ENCODE results near the gene RELN. TPM values are rescaled to one million over a fixed set of nuclear protein-coding genes. Genes with fewer than 3 reads are reported as not detected.

Gene RELN
- total RNA-seq, 2 donors from 2014 or later = 3.9 to 8.5 TPM

GRCh38 chr7:103597606-103598005, 391.9 kb downstream of the RELN start:
- 79 to 86% methylated on average over 1 to 2 of the region's 2 CpGs for WGBS, 2 experiments (ENCODE audit: insufficient coverage in 1 of 2, insufficient read length in 1 of 2)
- Histone ChIP-seq H3K9me3 (ENCODE audit: control insufficient read depth, low read length) (no peaks in the 10 kb centered on the region), H3K4me3 (ENCODE audit: low read length) (peak overlapping the region; percentile 1), H3K36me3 (ENCODE audit: control insufficient read depth, insufficient read depth, low read length) (no peaks in the 10 kb centered on the region), H3K4me1 (ENCODE audit: control insufficient read depth, insufficient read depth, low read length) (peaks cover 8% of the 10 kb centered on the region), H3K27ac (ENCODE audit: low read depth, low read length) (no peak overlapping the region), H3K9ac (ENCODE audit: extremely low read depth, low read length, poor library complexity, severe bottlenecking) (peak overlapping the region; percentile 23), H3K27me3 (ENCODE audit: control insufficient read depth, insufficient read depth, low read length, poor library complexity, severe bottlenecking) (no peaks in the 10 kb centered on the region)
- no peaks in the 10 kb centered on the region for H3K27me3 Mint-ChIP-seq (ENCODE audit: insufficient read depth)
- TF ChIP-seq, protein P1, sequence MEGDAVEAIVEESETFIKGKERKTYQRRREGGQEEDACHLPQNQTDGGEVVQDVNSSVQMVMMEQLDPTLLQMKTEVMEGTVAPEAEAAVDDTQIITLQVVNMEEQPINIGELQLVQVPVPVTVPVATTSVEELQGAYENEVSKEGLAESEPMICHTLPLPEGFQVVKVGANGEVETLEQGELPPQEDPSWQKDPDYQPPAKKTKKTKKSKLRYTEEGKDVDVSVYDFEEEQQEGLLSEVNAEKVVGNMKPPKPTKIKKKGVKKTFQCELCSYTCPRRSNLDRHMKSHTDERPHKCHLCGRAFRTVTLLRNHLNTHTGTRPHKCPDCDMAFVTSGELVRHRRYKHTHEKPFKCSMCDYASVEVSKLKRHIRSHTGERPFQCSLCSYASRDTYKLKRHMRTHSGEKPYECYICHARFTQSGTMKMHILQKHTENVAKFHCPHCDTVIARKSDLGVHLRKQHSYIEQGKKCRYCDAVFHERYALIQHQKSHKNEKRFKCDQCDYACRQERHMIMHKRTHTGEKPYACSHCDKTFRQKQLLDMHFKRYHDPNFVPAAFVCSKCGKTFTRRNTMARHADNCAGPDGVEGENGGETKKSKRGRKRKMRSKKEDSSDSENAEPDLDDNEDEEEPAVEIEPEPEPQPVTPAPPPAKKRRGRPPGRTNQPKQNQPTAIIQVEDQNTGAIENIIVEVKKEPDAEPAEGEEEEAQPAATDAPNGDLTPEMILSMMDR (conservative IDR thresholded peaks at IDR 0.05) = no peak
- peak overlapping the region; percentile 22 for H3K4me3 Mint-ChIP-seq
- peaks cover 34% of the 10 kb centered on the region for H3K4me1 Mint-ChIP-seq
- no peaks in the 10 kb centered on the region for H3K9me3 Mint-ChIP-seq
- no peak for DNase-seq
- H3K27ac Mint-ChIP-seq = peak overlapping the region; percentile 95
- no peaks in the 10 kb centered on the region for H3K36me3 Mint-ChIP-seq (ENCODE audit: low read depth)

DNA sequence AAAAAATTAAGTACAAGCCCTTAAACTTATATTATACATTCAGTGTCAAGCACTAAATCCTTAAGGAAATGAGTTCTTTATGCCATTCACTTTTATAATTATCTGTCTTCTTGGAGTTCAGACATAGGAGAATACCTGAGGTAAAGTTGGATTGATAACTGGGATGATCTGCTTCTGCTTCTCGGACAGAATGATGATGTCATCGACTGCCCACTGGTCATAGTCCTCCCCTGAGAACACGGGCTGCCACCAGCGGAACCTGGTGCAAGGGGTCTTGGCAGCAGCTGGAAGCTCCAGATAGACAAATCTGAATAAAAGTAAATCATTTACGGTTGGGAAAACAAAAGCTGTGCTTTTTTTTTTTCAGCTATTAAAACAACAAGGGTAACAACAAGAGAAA, 395.3 kb downstream of the RELN start:
- H3K27ac ChIP-seq (ENCODE audit: low read depth, low read length) = no peak overlapping the region
- 90 to 94% methylated on average over 4 to 5 of the region's 5 CpGs for WGBS, 2 experiments (ENCODE audit: insufficient coverage in 1 of 2, insufficient read length in 1 of 2)

DNA sequence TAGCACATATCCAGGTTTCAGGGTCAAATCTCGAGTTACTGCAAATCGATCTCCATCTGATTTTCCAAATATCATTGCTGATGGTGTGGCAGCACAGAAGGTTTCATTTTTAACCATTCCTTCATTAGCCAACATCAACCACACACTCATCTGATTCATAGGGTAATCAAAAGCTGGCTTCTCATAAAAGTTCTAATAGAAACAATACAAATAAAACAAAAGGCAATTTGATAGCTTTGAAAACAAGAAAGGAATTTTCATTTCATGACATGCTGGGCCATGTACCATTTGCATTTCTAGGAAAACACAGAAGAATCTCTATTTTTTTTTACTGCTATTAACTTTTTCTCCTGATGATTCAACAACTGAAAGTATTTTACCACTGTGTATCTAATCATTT, 395.8 kb downstream of the RELN start:
- Mint-ChIP-seq H3K9me3 (no peaks in the 10 kb centered on the region), H3K27ac (no peak overlapping the region)
- no peak for DNase-seq

More for the DNA sequence above, 395.3 kb downstream of the RELN start:
- Histone ChIP-seq H3K36me3 (ENCODE audit: control insufficient read depth, insufficient read depth, low read length) (no peaks in the 10 kb centered on the region), H3K27me3 (ENCODE audit: control insufficient read depth, insufficient read depth, low read length, poor library complexity, severe bottlenecking) (no peaks in the 10 kb centered on the region), H3K9me3 (ENCODE audit: control insufficient read depth, low read length) (no peaks in the 10 kb centered on the region), H3K9ac (ENCODE audit: extremely low read depth, low read length, poor library complexity, severe bottlenecking) (no peak overlapping the region), H3K4me1 (ENCODE audit: control insufficient read depth, insufficient read depth, low read length) (peaks cover 8% of the 10 kb centered on the region), H3K4me3 (ENCODE audit: low read length) (no peak overlapping the region)
- Mint-ChIP-seq H3K27me3 (ENCODE audit: insufficient read depth) (no peaks in the 10 kb centered on the region), H3K36me3 (ENCODE audit: low read depth) (no peaks in the 10 kb centered on the region), H3K27ac (peak overlapping the region; percentile 8), H3K4me1 (peaks cover 26% of the 10 kb centered on the region), H3K4me3 (no peak overlapping the region), H3K9me3 (no peaks in the 10 kb centered on the region)
- DNase-seq = no peak
- TF ChIP-seq, protein P1 (conservative IDR thresholded peaks at IDR 0.05) = no peak

More for the DNA sequence above, 395.8 kb downstream of the RELN start:
- H3K27me3 Mint-ChIP-seq (ENCODE audit: insufficient read depth) = no peaks in the 10 kb centered on the region
- H3K4me3 Mint-ChIP-seq = no peak overlapping the region
- no peak overlapping the region for H3K4me3 ChIP-seq (ENCODE audit: low read length)
- peaks cover 21% of the 10 kb centered on the region for H3K4me1 Mint-ChIP-seq
- no peak overlapping the region for H3K9ac ChIP-seq (ENCODE audit: extremely low read depth, low read length, poor library complexity, severe bottlenecking)
- 91 to 94% methylated on average over 2 of the region's 2 CpGs for WGBS, 2 experiments (ENCODE audit: insufficient coverage in 1 of 2, insufficient read length in 1 of 2)
- no peaks in the 10 kb centered on the region for H3K9me3 ChIP-seq (ENCODE audit: control insufficient read depth, low read length)
- TF ChIP-seq, protein P1 (conservative IDR thresholded peaks at IDR 0.05) = no peak
- peaks cover 6% of the 10 kb centered on the region for H3K4me1 ChIP-seq (ENCODE audit: control insufficient read depth, insufficient read depth, low read length)
- no peaks in the 10 kb centered on the region for H3K36me3 Mint-ChIP-seq (ENCODE audit: low read depth)
- H3K27me3 ChIP-seq (ENCODE audit: control insufficient read depth, insufficient read depth, low read length, poor library complexity, severe bottlenecking) = no peaks in the 10 kb centered on the region
- no peaks in the 10 kb centered on the region for H3K36me3 ChIP-seq (ENCODE audit: control insufficient read depth, insufficient read depth, low read length)
- no peak overlapping the region for H3K27ac ChIP-seq (ENCODE audit: low read depth, low read length)

All from endodermal cell (in vitro differentiated cells).